ENCODE measurements around the gene OTOA.
"Not testable (repeated sequence)": the region's sequence is repeated elsewhere in the genome, so short reads cannot be mapped to it uniquely, and the experiment has no call there.

OTOA gene

GRCh38 chr16:21727344-21727743 lies 63.6 kb downstream of the OTOA start:
- DNase-seq, result no peak

GRCh38 chr16:21731233-21731632 lies 67.5 kb downstream of the OTOA start:
- not testable (repeated sequence) for DNase-seq

- DNase-seq, result not testable (repeated sequence)
Observed at GRCh38 chr16:21740637-21741036, 76.9 kb downstream of the OTOA start.

- not testable (repeated sequence) for DNase-seq
Observed at GRCh38 chr16:21756192-21757079, 92.7 kb downstream of the OTOA start.

- DNase-seq, result not testable (repeated sequence)
Observed at GRCh38 chr16:21757080-21757671, 93.4 kb downstream of the OTOA start.

- not testable (repeated sequence) for DNase-seq
Observed at GRCh38 chr16:21768280-21768679, 104.5 kb downstream of the OTOA start.

- DNase-seq, result not testable (repeated sequence)
Observed at GRCh38 chr16:21768810-21769209, 105.0 kb downstream of the OTOA start.

GRCh38 chr16:21769284-21769683 lies 105.5 kb downstream of the OTOA start:
- not testable (repeated sequence) for DNase-seq

- DNase-seq, result not testable (repeated sequence)
Observed at GRCh38 chr16:21770584-21770983, 106.8 kb downstream of the OTOA start.

- DNase-seq, result not testable (repeated sequence)
Observed at GRCh38 chr16:21772547-21773206, 108.9 kb downstream of the OTOA start.

GRCh38 chr16:21773207-21773553 lies 109.4 kb downstream of the OTOA start:
- DNase-seq, result not testable (repeated sequence)

- DNase-seq, result not testable (repeated sequence)
Observed at GRCh38 chr16:21780525-21780924, 116.8 kb downstream of the OTOA start.

GRCh38 chr16:21790506-21790905 lies 126.7 kb downstream of the OTOA start:
- DNase-seq, result not testable (repeated sequence)

GRCh38 chr16:21793310-21793709 lies 129.5 kb downstream of the OTOA start:
- DNase-seq, result not testable (repeated sequence)

- DNase-seq, result not testable (repeated sequence)
Observed at GRCh38 chr16:21798601-21799000, 134.8 kb downstream of the OTOA start.

GRCh38 chr16:21801538-21802374 lies 138.0 kb downstream of the OTOA start:
- DNase-seq, result not testable (repeated sequence)

GRCh38 chr16:21802375-21802663 lies 138.6 kb downstream of the OTOA start:
- not testable (repeated sequence) for DNase-seq
